HEK293 (cell line): ENCODE results near the gene LCN10.
A peak's percentile ranks its signal among the peaks of the same experiment; 100 is the strongest.

Experiments
- EGR2 ChIP-seq: fragments of 450-650 bp; formaldehyde crosslinking; IDR thresholded peaks from 2 replicates; pipeline ENCODE4 v1.5.1; 2016; ENCODE audit warnings: low read depth, missing biosample characterization, missing genetic modification characterization
- PRDM1 ChIP-seq: fragments of 450-650 bp; formaldehyde crosslinking; IDR thresholded peaks from 2 replicates; pipeline ENCODE4; 2016; ENCODE audit warnings: missing biosample characterization, missing genetic modification characterization
- SP7 ChIP-seq: fragments of 450-650 bp; formaldehyde crosslinking; IDR thresholded peaks from 2 replicates; pipeline ENCODE4 v1.5.1; 2016; ENCODE audit warnings: missing biosample characterization, missing genetic modification characterization
- ZBTB26 ChIP-seq: fragments of 450-650 bp; formaldehyde crosslinking; optimal IDR thresholded peaks from 2 replicates; pipeline ENCODE3; 2016; ENCODE audit warnings: missing biosample characterization, mild to moderate bottlenecking, missing genetic modification characterization
- ZBTB48 ChIP-seq: fragments of 450-650 bp; formaldehyde crosslinking; IDR thresholded peaks from 2 replicates; pipeline ENCODE4 v1.5.1; 2016; ENCODE audit warnings: missing biosample characterization, missing genetic modification characterization
- ZFP41 ChIP-seq: fragments of 450-650 bp; formaldehyde crosslinking; IDR thresholded peaks from 2 replicates; pipeline ENCODE4 v1.5.1; 2016; ENCODE audit warnings: missing biosample characterization, missing genetic modification characterization, borderline replicate concordance
- ZNF132 ChIP-seq: fragments of 450-650 bp; formaldehyde crosslinking; IDR thresholded peaks from 2 replicates; pipeline ENCODE4 v1.5.1; 2017; ENCODE audit warnings: missing biosample characterization, missing genetic modification characterization, borderline replicate concordance
- ZNF146 ChIP-seq: fragments of 450-650 bp; formaldehyde crosslinking; IDR thresholded peaks from 2 replicates; pipeline ENCODE4 v1.5.1; 2016; ENCODE audit warnings: missing biosample characterization, missing genetic modification characterization
- ZNF157 ChIP-seq: fragments of 450-650 bp; formaldehyde crosslinking; IDR thresholded peaks from 2 replicates; pipeline ENCODE4 v1.5.1; 2016; ENCODE audit warnings: missing biosample characterization, missing genetic modification characterization
- ZNF214 ChIP-seq: fragments of 450-650 bp; formaldehyde crosslinking; IDR thresholded peaks from 2 replicates; pipeline ENCODE4 v1.5.1; 2017; ENCODE audit warnings: missing biosample characterization, mild to moderate bottlenecking, missing genetic modification characterization, borderline replicate concordance
- ZNF239 ChIP-seq: fragments of 450-650 bp; formaldehyde crosslinking; IDR thresholded peaks from 2 replicates; pipeline ENCODE4 v1.5.1; 2016; ENCODE audit warnings: missing biosample characterization, missing genetic modification characterization
- ZNF248 ChIP-seq: fragments of 450-650 bp; formaldehyde crosslinking; IDR thresholded peaks from 2 replicates; pipeline ENCODE4 v1.5.1; 2017; ENCODE audit warnings: missing biosample characterization, missing genetic modification characterization
- ZNF280D ChIP-seq: fragments of 450-650 bp; formaldehyde crosslinking; IDR thresholded peaks from 2 replicates; pipeline ENCODE4 v1.5.1; 2016; ENCODE audit warnings: missing biosample characterization, missing genetic modification characterization
- ZNF391 ChIP-seq: fragments of 450-650 bp; formaldehyde crosslinking; IDR thresholded peaks from 2 replicates; pipeline ENCODE4 v1.5.1; 2016; ENCODE audit warnings: low read depth, missing biosample characterization, missing genetic modification characterization, borderline replicate concordance
- ZNF423 ChIP-seq: fragments of 450-650 bp; formaldehyde crosslinking; IDR thresholded peaks from 2 replicates; pipeline ENCODE4 v1.5.1; 2016; ENCODE audit warnings: missing biosample characterization, missing genetic modification characterization
- ZNF501 ChIP-seq: fragments of 450-650 bp; formaldehyde crosslinking; IDR thresholded peaks from 2 replicates; pipeline ENCODE4 v1.5.1; 2016; ENCODE audit warnings: missing biosample characterization, missing genetic modification characterization
- ZNF510 ChIP-seq: fragments of 450-650 bp; formaldehyde crosslinking; IDR thresholded peaks from 2 replicates; pipeline ENCODE4 v1.5.1; 2018; ENCODE audit warnings: mild to moderate bottlenecking, missing genetic modification characterization, missing biosample characterization; ENCODE audit not compliant: insufficient replicate concordance
- ZNF514 ChIP-seq: fragments of 450-650 bp; formaldehyde crosslinking; IDR thresholded peaks from 2 replicates; pipeline ENCODE4 v1.5.1; 2016; ENCODE audit warnings: missing biosample characterization, missing genetic modification characterization
- ZNF548 ChIP-seq: fragments of 450-650 bp; formaldehyde crosslinking; IDR thresholded peaks from 2 replicates; pipeline ENCODE4 v1.5.1; 2016; ENCODE audit warnings: missing biosample characterization, missing genetic modification characterization
- ZNF658 ChIP-seq: fragments of 450-650 bp; formaldehyde crosslinking; IDR thresholded peaks from 2 replicates; pipeline ENCODE4; 2016; ENCODE audit warnings: missing biosample characterization, missing genetic modification characterization
- ZNF704 ChIP-seq: fragments of 450-650 bp; formaldehyde crosslinking; IDR thresholded peaks from 2 replicates; pipeline ENCODE4 v1.5.1; 2016; ENCODE audit warnings: missing biosample characterization, missing genetic modification characterization
- ZSCAN23 ChIP-seq: fragments of 450-650 bp; formaldehyde crosslinking; IDR thresholded peaks from 2 replicates; pipeline ENCODE4 v1.5.1; 2016; ENCODE audit warnings: missing biosample characterization, missing genetic modification characterization
- ZSCAN4 ChIP-seq: fragments of 450-650 bp; formaldehyde crosslinking; IDR thresholded peaks from 2 replicates; pipeline ENCODE4 v1.5.1; 2017; ENCODE audit warnings: missing biosample characterization, missing genetic modification characterization
- TF ChIP-seq, protein P1 (sequence below): fragments of 450-650 bp; formaldehyde crosslinking; IDR thresholded peaks from 2 replicates; pipeline ENCODE4 v1.5.1; 2016; ENCODE audit warnings: missing biosample characterization, missing genetic modification characterization
- TF ChIP-seq, protein P2 (sequence below): fragments of 450-650 bp; formaldehyde crosslinking; IDR thresholded peaks from 2 replicates; pipeline ENCODE4 v1.5.1; 2016; ENCODE audit warnings: missing biosample characterization, missing genetic modification characterization
- TF ChIP-seq, protein P3 (sequence below): fragments of 450-650 bp; formaldehyde crosslinking; IDR thresholded peaks from 2 replicates; pipeline ENCODE4 v1.5.1; 2016; ENCODE audit warnings: missing biosample characterization, missing genetic modification characterization, borderline replicate concordance

LCN10 gene

DNA sequence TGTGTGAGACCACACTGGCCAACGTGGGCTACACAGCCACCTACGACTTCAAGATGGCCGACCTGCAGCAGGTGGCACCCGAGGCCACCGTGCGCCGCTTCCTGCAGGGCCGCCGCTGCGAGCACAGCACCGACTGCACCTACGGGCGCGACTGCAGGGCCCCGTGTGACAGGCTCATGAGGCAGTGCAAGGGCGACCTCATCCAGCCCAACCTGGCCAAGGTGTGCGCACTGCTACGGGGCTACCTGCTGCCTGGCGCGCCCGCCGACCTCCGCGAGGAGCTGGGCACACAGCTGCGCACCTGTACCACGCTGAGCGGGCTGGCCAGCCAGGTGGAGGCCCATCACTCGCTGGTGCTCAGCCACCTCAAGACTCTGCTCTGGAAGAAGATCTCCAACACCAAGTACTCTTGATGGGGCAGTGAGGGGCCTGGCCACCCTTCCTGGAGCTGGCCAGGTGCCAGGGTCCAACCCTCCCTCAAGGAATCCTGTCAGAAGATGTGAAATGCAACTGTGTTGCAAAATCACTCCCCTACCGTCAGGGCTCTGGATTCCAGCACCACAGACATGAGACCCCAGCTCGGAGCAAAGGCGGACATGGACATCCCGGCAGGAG is 19.3 kb downstream of the LCN10 start (continued):
- TF ChIP-seq ZNF704 (tag by site-specific recombination): no peak
- TF ChIP-seq ZNF146 (tag by site-specific recombination): no peak
- no peak for TF ChIP-seq PRDM1 (tag by site-specific recombination)
- no peak for TF ChIP-seq ZNF248 (tag by site-specific recombination)
- TF ChIP-seq ZNF423: 0 out of 2 replicates have a peak, but pooled peaks have one; percentile 0
- TF ChIP-seq, protein P1, sequence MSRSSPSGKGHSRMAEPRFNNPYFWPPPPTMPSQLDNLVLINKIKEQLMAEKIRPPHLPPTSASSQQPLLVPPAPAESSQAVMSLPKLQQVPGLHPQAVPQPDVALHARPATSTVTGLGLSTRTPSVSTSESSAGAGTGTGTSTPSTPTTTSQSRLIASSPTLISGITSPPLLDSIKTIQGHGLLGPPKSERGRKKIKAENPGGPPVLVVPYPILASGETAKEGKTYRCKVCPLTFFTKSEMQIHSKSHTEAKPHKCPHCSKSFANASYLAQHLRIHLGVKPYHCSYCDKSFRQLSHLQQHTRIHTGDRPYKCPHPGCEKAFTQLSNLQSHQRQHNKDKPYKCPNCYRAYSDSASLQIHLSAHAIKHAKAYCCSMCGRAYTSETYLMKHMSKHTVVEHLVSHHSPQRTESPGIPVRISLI: no peak
- no peak for TF ChIP-seq ZNF501 (tag by site-specific recombination)
- TF ChIP-seq SP7: no peak
- TF ChIP-seq ZNF658: no peak
- no peak for TF ChIP-seq ZNF157
- TF ChIP-seq ZBTB26 (tag by site-specific recombination): no peak
- TF ChIP-seq ZNF214 (tag by site-specific recombination): no peak
- TF ChIP-seq, protein P2, sequence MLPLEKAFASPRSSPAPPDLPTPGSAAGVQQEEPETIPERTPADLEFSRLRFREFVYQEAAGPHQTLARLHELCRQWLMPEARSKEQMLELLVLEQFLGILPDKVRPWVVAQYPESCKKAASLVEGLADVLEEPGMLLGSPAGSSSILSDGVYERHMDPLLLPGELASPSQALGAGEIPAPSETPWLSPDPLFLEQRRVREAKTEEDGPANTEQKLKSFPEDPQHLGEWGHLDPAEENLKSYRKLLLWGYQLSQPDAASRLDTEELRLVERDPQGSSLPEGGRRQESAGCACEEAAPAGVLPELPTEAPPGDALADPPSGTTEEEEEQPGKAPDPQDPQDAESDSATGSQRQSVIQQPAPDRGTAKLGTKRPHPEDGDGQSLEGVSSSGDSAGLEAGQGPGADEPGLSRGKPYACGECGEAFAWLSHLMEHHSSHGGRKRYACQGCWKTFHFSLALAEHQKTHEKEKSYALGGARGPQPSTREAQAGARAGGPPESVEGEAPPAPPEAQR (tag by site-specific recombination): no peak
- no peak for TF ChIP-seq ZNF132 (tag by site-specific recombination)
- TF ChIP-seq, protein P3, sequence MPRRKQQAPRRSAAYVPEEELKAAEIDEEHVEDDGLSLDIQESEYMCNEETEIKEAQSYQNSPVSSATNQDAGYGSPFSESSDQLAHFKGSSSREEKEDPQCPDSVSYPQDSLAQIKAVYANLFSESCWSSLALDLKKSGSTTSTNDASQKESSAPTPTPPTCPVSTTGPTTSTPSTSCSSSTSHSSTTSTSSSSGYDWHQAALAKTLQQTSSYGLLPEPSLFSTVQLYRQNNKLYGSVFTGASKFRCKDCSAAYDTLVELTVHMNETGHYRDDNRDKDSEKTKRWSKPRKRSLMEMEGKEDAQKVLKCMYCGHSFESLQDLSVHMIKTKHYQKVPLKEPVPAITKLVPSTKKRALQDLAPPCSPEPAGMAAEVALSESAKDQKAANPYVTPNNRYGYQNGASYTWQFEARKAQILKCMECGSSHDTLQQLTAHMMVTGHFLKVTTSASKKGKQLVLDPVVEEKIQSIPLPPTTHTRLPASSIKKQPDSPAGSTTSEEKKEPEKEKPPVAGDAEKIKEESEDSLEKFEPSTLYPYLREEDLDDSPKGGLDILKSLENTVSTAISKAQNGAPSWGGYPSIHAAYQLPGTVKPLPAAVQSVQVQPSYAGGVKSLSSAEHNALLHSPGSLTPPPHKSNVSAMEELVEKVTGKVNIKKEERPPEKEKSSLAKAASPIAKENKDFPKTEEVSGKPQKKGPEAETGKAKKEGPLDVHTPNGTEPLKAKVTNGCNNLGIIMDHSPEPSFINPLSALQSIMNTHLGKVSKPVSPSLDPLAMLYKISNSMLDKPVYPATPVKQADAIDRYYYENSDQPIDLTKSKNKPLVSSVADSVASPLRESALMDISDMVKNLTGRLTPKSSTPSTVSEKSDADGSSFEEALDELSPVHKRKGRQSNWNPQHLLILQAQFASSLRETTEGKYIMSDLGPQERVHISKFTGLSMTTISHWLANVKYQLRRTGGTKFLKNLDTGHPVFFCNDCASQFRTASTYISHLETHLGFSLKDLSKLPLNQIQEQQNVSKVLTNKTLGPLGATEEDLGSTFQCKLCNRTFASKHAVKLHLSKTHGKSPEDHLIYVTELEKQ (tag by site-specific recombination): no peak
- no peak for TF ChIP-seq ZNF510 (tag by site-specific recombination)
- TF ChIP-seq ZNF548: no peak
- TF ChIP-seq ZNF239: no peak
- TF ChIP-seq ZNF280D (tag by site-specific recombination): no peak
- no peak for TF ChIP-seq ZSCAN23
- no peak for TF ChIP-seq ZFP41 (tag by site-specific recombination)
- TF ChIP-seq EGR2 (tag by site-specific recombination): no peak
- TF ChIP-seq ZSCAN4 (tag by site-specific recombination): no peak
- TF ChIP-seq ZNF514: no peak
- no peak for TF ChIP-seq ZNF391 (tag by site-specific recombination)
- TF ChIP-seq ZBTB48 (tag by site-specific recombination): 0 out of 2 replicates have a peak, but pooled peaks have one; percentile 22
